ENCODE measurements around the gene COL18A1. TPM values are rescaled to one million over a fixed set of nuclear protein-coding genes. Genes with fewer than 3 reads are reported as not detected.

Gene COL18A1
- total RNA-seq, 1 experiment from 2014 or later, result 3.4 TPM

DNA sequence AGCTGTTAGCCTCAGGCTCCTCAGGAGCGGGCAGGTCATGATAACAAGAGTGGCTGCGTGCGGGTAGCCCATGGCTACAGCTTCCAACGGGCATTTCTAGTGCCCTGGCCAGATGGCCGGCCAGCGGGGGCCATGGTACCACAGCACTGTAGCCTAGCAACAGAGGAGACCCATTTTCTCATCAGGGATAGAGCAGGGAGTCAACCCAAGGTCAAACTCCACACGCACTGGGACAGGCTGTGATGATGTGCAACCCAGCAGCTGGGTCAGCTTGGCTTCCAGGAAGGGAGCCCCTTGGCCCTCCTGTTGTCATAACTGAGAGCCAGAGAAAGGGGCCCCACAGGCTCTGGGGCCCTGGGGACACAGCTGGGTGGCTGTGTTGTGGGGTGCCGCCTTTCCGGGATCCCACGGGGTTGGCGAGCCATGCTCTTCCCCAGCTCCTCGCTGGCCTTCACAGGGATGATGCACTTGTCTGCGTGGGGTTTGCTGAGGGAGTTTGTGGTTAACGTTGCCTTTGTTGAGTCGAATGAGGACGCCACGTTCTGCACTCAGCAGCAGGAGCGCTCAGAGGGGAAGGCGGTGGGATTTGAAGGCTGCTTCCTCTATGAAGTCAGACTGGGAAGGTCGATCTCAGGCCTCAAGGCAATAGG, 46.3 kb downstream of the COL18A1 start:
- peaks cover 12% of the 10 kb centered on the region for H3K4me1 Mint-ChIP-seq (ENCODE audit: insufficient read depth, unreplicated experiment)
- intact Hi-C loops (cut with micrococcal nuclease), result no loop called here
- POLR2A ChIA-PET, result no interaction called here
- H3K4me3 Mint-ChIP-seq (ENCODE audit: unreplicated experiment), result no peak overlapping the region
- no peaks in the 10 kb centered on the region for H3K9me3 Mint-ChIP-seq (ENCODE audit: unreplicated experiment)
- TF ChIP-seq, protein P1, sequence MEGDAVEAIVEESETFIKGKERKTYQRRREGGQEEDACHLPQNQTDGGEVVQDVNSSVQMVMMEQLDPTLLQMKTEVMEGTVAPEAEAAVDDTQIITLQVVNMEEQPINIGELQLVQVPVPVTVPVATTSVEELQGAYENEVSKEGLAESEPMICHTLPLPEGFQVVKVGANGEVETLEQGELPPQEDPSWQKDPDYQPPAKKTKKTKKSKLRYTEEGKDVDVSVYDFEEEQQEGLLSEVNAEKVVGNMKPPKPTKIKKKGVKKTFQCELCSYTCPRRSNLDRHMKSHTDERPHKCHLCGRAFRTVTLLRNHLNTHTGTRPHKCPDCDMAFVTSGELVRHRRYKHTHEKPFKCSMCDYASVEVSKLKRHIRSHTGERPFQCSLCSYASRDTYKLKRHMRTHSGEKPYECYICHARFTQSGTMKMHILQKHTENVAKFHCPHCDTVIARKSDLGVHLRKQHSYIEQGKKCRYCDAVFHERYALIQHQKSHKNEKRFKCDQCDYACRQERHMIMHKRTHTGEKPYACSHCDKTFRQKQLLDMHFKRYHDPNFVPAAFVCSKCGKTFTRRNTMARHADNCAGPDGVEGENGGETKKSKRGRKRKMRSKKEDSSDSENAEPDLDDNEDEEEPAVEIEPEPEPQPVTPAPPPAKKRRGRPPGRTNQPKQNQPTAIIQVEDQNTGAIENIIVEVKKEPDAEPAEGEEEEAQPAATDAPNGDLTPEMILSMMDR (IDR thresholded peaks at IDR 0.05; ENCODE audit: unreplicated experiment), result no peak
- no peak for DNase-seq (ENCODE audit: unreplicated experiment)
- no peak overlapping the region for H3K27ac Mint-ChIP-seq (ENCODE audit: low read depth, unreplicated experiment)
- CTCF ChIA-PET, result interaction anchor here (0.9 kb wide), 1 partner anchor 161 kb away, joined by 4 read pairs; no protein-coding TSS in a partner anchor
- BruUV-seq (replicated peaks), result no TSS peak
- H3K36me3 Mint-ChIP-seq (ENCODE audit: insufficient read depth, unreplicated experiment), result peaks cover 5% of the 10 kb centered on the region
- H3K27me3 Mint-ChIP-seq (ENCODE audit: insufficient read depth, unreplicated experiment), result no peaks in the 10 kb centered on the region

DNA sequence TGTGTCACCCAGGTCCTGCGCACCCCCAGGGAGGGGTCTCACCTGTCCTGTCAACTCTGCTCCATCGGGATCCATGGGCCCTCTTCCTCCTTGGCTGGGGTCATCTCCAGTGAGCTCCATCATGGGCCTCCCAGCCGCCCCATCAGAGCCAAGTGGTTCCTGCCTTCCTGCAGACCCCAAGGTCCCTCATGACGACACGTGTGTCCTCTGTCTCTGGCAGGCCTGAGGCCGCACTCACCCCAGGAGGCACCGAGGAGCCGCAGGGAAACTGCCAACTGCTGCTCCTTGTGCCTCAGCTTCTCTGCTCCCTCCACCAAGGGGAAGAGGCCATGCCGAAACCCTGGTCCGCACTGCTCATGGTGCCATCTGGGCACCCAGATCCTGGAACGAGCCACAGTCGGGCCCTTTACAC, 46.8 kb downstream of the COL18A1 start:
- peaks cover 12% of the 10 kb centered on the region for H3K4me1 Mint-ChIP-seq (ENCODE audit: insufficient read depth, unreplicated experiment)
- TF ChIP-seq, protein P1 (IDR thresholded peaks at IDR 0.05; ENCODE audit: unreplicated experiment), result no peak
- ChIA-PET CTCF (no interaction called here), POLR2A (no interaction called here)
- no TSS peak for BruUV-seq (replicated peaks)
- H3K27ac Mint-ChIP-seq (ENCODE audit: low read depth, unreplicated experiment), result no peak overlapping the region
- H3K4me3 Mint-ChIP-seq (ENCODE audit: unreplicated experiment), result no peak overlapping the region
- H3K27me3 Mint-ChIP-seq (ENCODE audit: insufficient read depth, unreplicated experiment), result no peaks in the 10 kb centered on the region
- intact Hi-C loops (cut with micrococcal nuclease), result no loop called here
- DNase-seq (ENCODE audit: unreplicated experiment), result no peak
- H3K9me3 Mint-ChIP-seq (ENCODE audit: unreplicated experiment), result no peaks in the 10 kb centered on the region
- peaks cover 5% of the 10 kb centered on the region for H3K36me3 Mint-ChIP-seq (ENCODE audit: insufficient read depth, unreplicated experiment)

DNA sequence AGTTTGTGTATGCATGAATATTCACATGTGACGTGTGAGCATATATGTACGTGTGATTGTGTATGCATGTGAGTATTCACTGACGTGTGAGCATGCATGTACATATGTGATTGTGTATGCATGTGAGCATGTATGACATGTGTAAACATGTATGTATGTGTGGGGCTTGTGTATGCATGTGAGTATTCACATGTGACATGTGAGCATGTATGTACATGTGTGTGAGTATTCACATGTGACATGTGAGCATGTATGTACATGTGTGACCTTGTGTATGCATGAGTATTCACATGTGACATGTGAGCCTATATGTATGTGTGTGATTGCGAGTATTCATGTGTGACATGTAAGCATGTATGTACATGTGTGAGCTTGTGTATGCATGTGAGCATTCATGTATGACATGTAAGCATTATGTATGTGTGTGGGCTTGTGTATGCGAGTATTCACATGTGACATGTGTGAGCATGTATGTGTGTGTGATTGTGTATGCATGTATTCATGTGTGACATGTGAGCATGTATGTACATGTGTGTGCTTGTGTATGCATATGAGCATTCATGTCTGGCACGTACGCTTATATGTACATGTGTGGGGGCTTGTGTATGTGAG, 47.8 kb downstream of the COL18A1 start:
- TF ChIP-seq, protein P1 (IDR thresholded peaks at IDR 0.05; ENCODE audit: unreplicated experiment), result no peak
- BruUV-seq (replicated peaks), result no TSS peak
- H3K9me3 Mint-ChIP-seq (ENCODE audit: unreplicated experiment), result no peaks in the 10 kb centered on the region
- no peak overlapping the region for H3K27ac Mint-ChIP-seq (ENCODE audit: low read depth, unreplicated experiment)
- ChIA-PET POLR2A (no interaction called here), CTCF (interaction anchor here (0.5 to 0.7 kb wide), 2 partner anchors 195 to 368 kb away, joined by 3 read pairs; no protein-coding TSS in a partner anchor)
- peaks cover 6% of the 10 kb centered on the region for H3K4me1 Mint-ChIP-seq (ENCODE audit: insufficient read depth, unreplicated experiment)
- H3K27me3 Mint-ChIP-seq (ENCODE audit: insufficient read depth, unreplicated experiment), result no peaks in the 10 kb centered on the region
- no peak for DNase-seq (ENCODE audit: unreplicated experiment)
- intact Hi-C loops (cut with micrococcal nuclease), result no loop called here
- no peak overlapping the region for H3K4me3 Mint-ChIP-seq (ENCODE audit: unreplicated experiment)
- H3K36me3 Mint-ChIP-seq (ENCODE audit: insufficient read depth, unreplicated experiment), result peaks cover 5% of the 10 kb centered on the region

DNA sequence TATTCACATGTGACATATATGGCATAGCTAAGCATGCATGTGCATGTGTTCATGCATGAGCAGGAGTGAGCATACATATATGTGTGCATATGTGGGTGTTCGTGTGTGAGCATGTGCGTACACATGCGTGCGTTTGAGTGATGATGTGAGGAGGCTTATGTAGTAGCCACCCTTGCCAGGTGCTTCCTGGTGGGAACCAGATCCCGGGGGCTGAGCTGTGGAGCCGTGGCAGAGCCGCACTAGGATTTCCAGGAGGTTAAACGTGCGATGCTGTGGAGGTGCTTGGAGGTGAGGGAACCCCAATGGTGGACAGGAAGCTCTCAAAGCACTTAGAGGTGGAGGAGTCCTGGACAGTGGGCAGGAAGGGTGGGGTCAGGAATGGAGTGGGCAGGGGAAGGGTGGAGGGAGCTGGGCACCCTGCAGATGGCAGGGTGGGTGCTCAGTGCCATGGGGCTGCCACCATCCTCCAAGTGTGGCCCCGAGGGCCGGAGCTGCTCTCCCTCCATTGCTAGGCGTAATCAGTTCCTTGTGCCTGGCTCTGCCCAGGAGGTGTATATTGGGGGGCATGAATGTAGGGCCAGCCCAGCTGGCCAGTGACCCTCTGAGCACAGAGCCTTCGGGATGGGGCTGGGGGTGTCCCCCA, 48.5 kb downstream of the COL18A1 start:
- no peaks in the 10 kb centered on the region for H3K27me3 Mint-ChIP-seq (ENCODE audit: insufficient read depth, unreplicated experiment)
- BruUV-seq (replicated peaks), result no TSS peak

More for the DNA sequence above, 48.5 kb downstream of the COL18A1 start:
- Mint-ChIP-seq H3K4me3 (ENCODE audit: unreplicated experiment) (no peak overlapping the region), H3K4me1 (ENCODE audit: insufficient read depth, unreplicated experiment) (no peaks in the 10 kb centered on the region), H3K36me3 (ENCODE audit: insufficient read depth, unreplicated experiment) (peaks cover 5% of the 10 kb centered on the region), H3K9me3 (ENCODE audit: unreplicated experiment) (no peaks in the 10 kb centered on the region), H3K27ac (ENCODE audit: low read depth, unreplicated experiment) (no peak overlapping the region)
- TF ChIP-seq, protein P1 (IDR thresholded peaks at IDR 0.05; ENCODE audit: unreplicated experiment), result no peak
- DNase-seq (ENCODE audit: unreplicated experiment), result no peak
- ChIA-PET POLR2A (no interaction called here), CTCF (interaction anchor here (0.7 kb wide), 1 partner anchor 367 kb away, joined by 3 read pairs; no protein-coding TSS in a partner anchor)
- intact Hi-C loops (cut with micrococcal nuclease), result no loop called here

Measured in MCF 10A (cell line).